ENCODE measurements around the gene MAGEB4.

MAGEB4 gene

GRCh38 chrX:30283456-30284200, 41.8 kb downstream of the MAGEB4 start:
- DNase-seq, result peak; percentile 65
